ENCODE results near the gene C1QTNF4.

DNA sequence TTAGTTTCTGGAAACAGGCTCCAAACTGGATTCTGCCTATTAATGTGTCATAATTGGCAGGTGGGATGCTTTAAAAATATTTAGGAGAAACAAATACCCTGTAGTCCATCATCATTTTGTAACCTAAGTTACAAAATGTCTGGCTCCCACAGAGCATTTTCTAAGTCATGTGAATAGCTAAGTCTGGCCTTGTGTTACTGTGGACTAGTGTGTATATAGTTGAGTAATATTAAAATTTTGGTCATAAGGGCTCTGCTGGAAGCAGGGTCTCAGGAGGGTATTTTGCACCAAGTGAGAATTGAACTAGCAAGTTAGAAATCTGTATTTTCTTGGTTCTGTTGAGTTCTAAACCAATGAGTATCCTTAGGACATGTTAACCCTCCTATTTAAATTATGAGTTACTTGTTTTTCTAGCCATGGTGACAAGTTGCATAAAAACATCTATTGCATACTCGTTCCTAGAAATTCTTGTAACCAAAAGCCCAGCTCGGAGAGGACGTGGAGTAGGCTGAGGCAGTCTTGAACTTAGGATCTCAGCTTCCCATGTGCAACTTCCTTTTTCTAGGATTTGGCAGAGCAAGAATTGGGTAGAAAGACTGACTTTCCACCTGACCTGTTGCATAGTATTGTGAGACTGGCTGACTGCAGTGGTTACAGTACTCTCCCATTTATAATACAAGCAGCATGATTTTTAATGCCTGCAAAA lies 23.4 kb downstream of the C1QTNF4 start:
- TF ChIP-seq, protein P1, sequence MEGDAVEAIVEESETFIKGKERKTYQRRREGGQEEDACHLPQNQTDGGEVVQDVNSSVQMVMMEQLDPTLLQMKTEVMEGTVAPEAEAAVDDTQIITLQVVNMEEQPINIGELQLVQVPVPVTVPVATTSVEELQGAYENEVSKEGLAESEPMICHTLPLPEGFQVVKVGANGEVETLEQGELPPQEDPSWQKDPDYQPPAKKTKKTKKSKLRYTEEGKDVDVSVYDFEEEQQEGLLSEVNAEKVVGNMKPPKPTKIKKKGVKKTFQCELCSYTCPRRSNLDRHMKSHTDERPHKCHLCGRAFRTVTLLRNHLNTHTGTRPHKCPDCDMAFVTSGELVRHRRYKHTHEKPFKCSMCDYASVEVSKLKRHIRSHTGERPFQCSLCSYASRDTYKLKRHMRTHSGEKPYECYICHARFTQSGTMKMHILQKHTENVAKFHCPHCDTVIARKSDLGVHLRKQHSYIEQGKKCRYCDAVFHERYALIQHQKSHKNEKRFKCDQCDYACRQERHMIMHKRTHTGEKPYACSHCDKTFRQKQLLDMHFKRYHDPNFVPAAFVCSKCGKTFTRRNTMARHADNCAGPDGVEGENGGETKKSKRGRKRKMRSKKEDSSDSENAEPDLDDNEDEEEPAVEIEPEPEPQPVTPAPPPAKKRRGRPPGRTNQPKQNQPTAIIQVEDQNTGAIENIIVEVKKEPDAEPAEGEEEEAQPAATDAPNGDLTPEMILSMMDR (IDR thresholded peaks at IDR 0.05), result no peak
- TF ChIP-seq EZH2phosphoT487 (IDR thresholded peaks at IDR 0.05) (no peak), EZH2 (IDR thresholded peaks at IDR 0.05) (no peak)

All from neural progenitor cell (in vitro differentiated cells).